ENCODE measurements around the gene LRBA. TPM values are rescaled to one million over a fixed set of nuclear protein-coding genes. Genes with fewer than 3 reads are reported as not detected.

Gene LRBA
- total RNA-seq, 1 experiment from 2014 or later: 69.1 TPM

DNA sequence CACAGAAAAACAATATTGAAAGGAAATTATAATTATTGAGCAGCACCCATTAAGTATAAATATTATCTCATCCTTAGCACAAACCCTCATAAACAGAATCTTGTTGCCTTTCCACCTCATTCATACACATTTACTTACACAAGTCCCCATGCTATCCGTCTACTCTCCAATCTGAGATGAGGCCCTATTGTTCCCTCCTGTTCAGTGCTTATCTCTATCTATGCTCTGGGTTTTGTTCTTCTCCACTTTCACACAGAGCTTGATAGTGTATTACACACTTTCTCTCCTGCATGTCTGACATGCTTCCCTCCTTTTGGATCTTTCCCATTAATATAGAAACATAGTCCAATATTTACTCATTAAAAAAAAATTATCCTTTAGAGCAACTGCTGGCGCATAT is 671.3 kb downstream of the LRBA start:
- TF ChIP-seq ZNF396 (CRISPR knock-in tag; IDR thresholded peaks at IDR 0.05; ENCODE audit: borderline replicate concordance) (no peak), ZNF416 (CRISPR knock-in tag; IDR thresholded peaks at IDR 0.05) (no peak), ZNF425 (CRISPR knock-in tag; conservative IDR thresholded peaks at IDR 0.05) (no peak), EMX1 (CRISPR knock-in tag; IDR thresholded peaks at IDR 0.05) (no peak), NR3C1 (CRISPR knock-in tag; conservative IDR thresholded peaks at IDR 0.05; ENCODE audit: low read depth) (no peak), ZNF219 (CRISPR knock-in tag; IDR thresholded peaks at IDR 0.05; ENCODE audit: borderline replicate concordance) (no peak), CBFB (CRISPR knock-in tag; IDR thresholded peaks at IDR 0.05; ENCODE audit: low read depth) (no peak), GRHL2 (CRISPR knock-in tag; IDR thresholded peaks at IDR 0.05; ENCODE audit: insufficient replicate concordance, severe bottlenecking) (no peak), ETV6 (CRISPR knock-in tag; IDR thresholded peaks at IDR 0.05) (no peak), GABPB1 (CRISPR knock-in tag; IDR thresholded peaks at IDR 0.05) (no peak), TCF7 (CRISPR knock-in tag; IDR thresholded peaks at IDR 0.05; ENCODE audit: low read depth) (no peak), IRF1 (CRISPR knock-in tag; IDR thresholded peaks at IDR 0.05) (no peak), ZNF232 (CRISPR knock-in tag; IDR thresholded peaks at IDR 0.05) (no peak), MXD4 (CRISPR knock-in tag; IDR thresholded peaks at IDR 0.05; ENCODE audit: borderline replicate concordance) (no peak), ZBTB21 (CRISPR knock-in tag; IDR thresholded peaks at IDR 0.05; ENCODE audit: borderline replicate concordance) (no peak), ZNF317 (CRISPR knock-in tag; IDR thresholded peaks at IDR 0.05; ENCODE audit: borderline replicate concordance, low read depth) (no peak)
- TF ChIP-seq, protein P1, sequence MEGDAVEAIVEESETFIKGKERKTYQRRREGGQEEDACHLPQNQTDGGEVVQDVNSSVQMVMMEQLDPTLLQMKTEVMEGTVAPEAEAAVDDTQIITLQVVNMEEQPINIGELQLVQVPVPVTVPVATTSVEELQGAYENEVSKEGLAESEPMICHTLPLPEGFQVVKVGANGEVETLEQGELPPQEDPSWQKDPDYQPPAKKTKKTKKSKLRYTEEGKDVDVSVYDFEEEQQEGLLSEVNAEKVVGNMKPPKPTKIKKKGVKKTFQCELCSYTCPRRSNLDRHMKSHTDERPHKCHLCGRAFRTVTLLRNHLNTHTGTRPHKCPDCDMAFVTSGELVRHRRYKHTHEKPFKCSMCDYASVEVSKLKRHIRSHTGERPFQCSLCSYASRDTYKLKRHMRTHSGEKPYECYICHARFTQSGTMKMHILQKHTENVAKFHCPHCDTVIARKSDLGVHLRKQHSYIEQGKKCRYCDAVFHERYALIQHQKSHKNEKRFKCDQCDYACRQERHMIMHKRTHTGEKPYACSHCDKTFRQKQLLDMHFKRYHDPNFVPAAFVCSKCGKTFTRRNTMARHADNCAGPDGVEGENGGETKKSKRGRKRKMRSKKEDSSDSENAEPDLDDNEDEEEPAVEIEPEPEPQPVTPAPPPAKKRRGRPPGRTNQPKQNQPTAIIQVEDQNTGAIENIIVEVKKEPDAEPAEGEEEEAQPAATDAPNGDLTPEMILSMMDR (IDR thresholded peaks at IDR 0.05): no peak
- TF ChIP-seq, protein P2, sequence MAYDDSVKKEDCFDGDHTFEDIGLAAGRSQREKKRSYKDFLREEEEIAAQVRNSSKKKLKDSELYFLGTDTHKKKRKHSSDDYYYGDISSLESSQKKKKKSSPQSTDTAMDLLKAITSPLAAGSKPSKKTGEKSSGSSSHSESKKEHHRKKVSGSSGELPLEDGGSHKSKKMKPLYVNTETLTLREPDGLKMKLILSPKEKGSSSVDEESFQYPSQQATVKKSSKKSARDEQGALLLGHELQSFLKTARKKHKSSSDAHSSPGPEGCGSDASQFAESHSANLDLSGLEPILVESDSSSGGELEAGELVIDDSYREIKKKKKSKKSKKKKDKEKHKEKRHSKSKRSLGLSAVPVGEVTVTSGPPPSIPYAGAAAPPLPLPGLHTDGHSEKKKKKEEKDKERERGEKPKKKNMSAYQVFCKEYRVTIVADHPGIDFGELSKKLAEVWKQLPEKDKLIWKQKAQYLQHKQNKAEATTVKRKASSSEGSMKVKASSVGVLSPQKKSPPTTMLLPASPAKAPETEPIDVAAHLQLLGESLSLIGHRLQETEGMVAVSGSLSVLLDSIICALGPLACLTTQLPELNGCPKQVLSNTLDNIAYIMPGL (CRISPR knock-in tag; IDR thresholded peaks at IDR 0.05): no peak
- TF ChIP-seq, protein P3, sequence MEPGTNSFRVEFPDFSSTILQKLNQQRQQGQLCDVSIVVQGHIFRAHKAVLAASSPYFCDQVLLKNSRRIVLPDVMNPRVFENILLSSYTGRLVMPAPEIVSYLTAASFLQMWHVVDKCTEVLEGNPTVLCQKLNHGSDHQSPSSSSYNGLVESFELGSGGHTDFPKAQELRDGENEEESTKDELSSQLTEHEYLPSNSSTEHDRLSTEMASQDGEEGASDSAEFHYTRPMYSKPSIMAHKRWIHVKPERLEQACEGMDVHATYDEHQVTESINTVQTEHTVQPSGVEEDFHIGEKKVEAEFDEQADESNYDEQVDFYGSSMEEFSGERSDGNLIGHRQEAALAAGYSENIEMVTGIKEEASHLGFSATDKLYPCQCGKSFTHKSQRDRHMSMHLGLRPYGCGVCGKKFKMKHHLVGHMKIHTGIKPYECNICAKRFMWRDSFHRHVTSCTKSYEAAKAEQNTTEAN (CRISPR knock-in tag; IDR thresholded peaks at IDR 0.05): no peak
- no peak for DNase-seq (ENCODE audit: low spot score)
- no peaks in the 10 kb centered on the region for H3K9me3 Mint-ChIP-seq
- no peak overlapping the region for H3K4me3 Mint-ChIP-seq
- H3K4me1 Mint-ChIP-seq: peaks cover 5% of the 10 kb centered on the region
- POLR2A ChIA-PET: no interaction called here
- 0 out of 2 replicates have a peak overlapping the region, but pooled peaks have one; percentile 12 for H3K27ac Mint-ChIP-seq
- ATAC-seq: no peak
- no peaks in the 10 kb centered on the region for H3K27me3 Mint-ChIP-seq (ENCODE audit: low read depth)
- H3K36me3 Mint-ChIP-seq: no peaks in the 10 kb centered on the region
- CTCF ChIA-PET: no interaction called here

- no peaks in the 10 kb centered on the region for H3K36me3 Mint-ChIP-seq
- H3K27ac Mint-ChIP-seq: no peak overlapping the region
- ChIA-PET CTCF (no interaction called here), POLR2A (no interaction called here)
- DNase-seq (ENCODE audit: low spot score) (no peak), ATAC-seq (peak; percentile 43)
- H3K4me1 Mint-ChIP-seq: peaks cover 11% of the 10 kb centered on the region
- no peaks in the 10 kb centered on the region for H3K27me3 Mint-ChIP-seq (ENCODE audit: low read depth)
- H3K4me3 Mint-ChIP-seq: no peak overlapping the region
- H3K9me3 Mint-ChIP-seq: no peaks in the 10 kb centered on the region
- no peak for TF ChIP-seq FOXP4 (CRISPR knock-in tag; IDR thresholded peaks at IDR 0.05)
- TF ChIP-seq, protein P4, sequence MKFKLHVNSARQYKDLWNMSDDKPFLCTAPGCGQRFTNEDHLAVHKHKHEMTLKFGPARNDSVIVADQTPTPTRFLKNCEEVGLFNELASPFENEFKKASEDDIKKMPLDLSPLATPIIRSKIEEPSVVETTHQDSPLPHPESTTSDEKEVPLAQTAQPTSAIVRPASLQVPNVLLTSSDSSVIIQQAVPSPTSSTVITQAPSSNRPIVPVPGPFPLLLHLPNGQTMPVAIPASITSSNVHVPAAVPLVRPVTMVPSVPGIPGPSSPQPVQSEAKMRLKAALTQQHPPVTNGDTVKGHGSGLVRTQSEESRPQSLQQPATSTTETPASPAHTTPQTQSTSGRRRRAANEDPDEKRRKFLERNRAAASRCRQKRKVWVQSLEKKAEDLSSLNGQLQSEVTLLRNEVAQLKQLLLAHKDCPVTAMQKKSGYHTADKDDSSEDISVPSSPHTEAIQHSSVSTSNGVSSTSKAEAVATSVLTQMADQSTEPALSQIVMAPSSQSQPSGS (CRISPR knock-in tag; IDR thresholded peaks at IDR 0.05; ENCODE audit: borderline replicate concordance, low read depth): no peak
- TF ChIP-seq, protein P5, sequence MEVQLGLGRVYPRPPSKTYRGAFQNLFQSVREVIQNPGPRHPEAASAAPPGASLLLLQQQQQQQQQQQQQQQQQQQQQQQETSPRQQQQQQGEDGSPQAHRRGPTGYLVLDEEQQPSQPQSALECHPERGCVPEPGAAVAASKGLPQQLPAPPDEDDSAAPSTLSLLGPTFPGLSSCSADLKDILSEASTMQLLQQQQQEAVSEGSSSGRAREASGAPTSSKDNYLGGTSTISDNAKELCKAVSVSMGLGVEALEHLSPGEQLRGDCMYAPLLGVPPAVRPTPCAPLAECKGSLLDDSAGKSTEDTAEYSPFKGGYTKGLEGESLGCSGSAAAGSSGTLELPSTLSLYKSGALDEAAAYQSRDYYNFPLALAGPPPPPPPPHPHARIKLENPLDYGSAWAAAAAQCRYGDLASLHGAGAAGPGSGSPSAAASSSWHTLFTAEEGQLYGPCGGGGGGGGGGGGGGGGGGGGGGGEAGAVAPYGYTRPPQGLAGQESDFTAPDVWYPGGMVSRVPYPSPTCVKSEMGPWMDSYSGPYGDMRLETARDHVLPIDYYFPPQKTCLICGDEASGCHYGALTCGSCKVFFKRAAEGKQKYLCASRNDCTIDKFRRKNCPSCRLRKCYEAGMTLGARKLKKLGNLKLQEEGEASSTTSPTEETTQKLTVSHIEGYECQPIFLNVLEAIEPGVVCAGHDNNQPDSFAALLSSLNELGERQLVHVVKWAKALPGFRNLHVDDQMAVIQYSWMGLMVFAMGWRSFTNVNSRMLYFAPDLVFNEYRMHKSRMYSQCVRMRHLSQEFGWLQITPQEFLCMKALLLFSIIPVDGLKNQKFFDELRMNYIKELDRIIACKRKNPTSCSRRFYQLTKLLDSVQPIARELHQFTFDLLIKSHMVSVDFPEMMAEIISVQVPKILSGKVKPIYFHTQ (CRISPR knock-in tag; IDR thresholded peaks at IDR 0.05): no peak
Observed at GRCh38 chr4:150342945-150343344, 672.1 kb downstream of the LRBA start.
